T-helper 22 cell (primary cell): Measurements from ENCODE around the gene NAV2.
"Not testable (repeated sequence)": the region's sequence is repeated elsewhere in the genome, so short reads cannot be mapped to it uniquely, and the experiment has no call there.

Source experiments
- DNase-seq: peaks from one replicate; pipeline ENCODE4 v3.0.0-alpha.2; 2020; ENCODE audit warnings: low read depth

Gene NAV2

GRCh38 chr11:20005747-20006146, 293.1 kb downstream of the NAV2 start:
- no peak for DNase-seq

GRCh38 chr11:20006618-20007017, 294.0 kb downstream of the NAV2 start:
- not testable (repeated sequence) for DNase-seq

DNA sequence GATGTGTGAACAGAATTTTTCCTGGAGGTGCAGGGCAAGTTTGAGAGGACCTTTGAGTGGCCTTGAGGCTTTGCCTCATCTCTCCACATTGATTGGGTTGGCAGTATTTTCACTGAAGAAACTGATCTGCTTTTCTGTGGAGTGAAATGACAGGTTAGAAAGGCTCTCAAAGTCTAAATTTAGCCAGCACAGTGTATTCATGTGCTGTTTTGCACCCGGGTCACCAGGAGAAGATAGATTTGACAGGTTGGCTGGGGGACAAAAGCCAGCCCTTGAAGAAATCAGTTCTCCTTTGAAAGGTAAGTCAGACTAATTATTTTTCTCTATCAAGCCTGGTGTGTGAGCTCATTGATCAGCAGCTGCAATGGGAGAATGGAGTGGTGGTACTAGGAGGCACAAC, 294.7 kb downstream of the NAV2 start:
- DNase-seq = no peak

- no peak for DNase-seq
These were observed 295.7 kb downstream of the NAV2 start for GRCh38 chr11:20008190-20008870.

DNA sequence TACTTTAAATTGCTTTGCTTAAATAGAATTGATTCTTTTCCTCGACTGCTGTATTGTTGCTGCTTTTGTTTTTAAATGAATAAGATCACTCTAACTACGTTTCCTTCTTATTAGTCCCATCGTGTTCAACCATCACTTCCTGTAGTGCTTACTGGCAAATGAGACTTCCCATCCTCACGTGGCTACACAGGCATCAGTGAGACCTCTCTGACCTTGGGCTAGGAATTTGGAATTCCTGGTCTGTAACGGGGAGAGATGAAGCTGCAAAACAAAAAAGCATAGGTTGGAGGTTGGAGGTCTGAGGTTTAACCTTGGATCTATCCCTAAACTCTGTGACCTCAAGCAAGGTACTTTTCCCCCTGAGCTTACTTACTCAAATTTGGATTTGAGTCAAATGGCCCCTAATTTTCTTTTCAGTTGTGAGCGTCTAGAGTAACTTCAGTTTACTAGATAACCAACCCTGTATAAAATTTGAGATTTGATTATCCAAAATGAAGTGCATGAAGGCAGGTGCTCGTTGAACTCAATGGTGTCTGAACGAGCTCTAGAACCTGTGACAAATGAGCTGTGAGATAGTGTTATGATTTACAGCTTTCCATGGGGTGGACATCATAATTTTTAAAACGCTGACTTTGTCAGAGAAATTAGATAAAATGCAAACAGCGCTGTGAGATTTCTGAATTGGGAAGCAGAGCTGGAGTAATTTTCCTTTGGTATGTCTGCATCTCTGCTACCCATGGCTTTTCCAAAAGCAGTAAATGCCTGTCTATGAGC, 296.4 kb downstream of the NAV2 start:
- DNase-seq = no peak

GRCh38 chr11:20010156-20010850, 297.7 kb downstream of the NAV2 start:
- no peak for DNase-seq

DNA sequence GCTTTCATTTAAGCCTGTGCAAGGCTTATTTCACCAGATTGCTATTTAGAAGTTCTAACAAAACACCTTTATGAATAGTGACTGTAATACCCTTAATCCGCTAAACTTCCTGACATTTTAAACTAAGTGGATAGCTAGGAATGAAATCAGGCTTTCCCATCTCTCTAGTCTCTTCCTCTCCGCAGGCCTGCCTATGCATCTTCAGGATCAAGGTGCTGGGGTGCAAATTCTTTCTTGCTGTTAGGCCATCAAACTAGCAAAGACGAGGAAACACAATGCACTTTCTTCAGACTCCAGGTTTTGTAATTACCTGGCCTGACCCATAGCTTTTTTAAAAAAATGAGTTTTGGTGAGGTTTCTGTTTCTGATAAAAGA, 298.2 kb downstream of the NAV2 start:
- DNase-seq = no peak

GRCh38 chr11:20011307-20011951, 298.8 kb downstream of the NAV2 start:
- DNase-seq = no peak

GRCh38 chr11:20013346-20014066, 300.9 kb downstream of the NAV2 start:
- DNase-seq = no peak

DNA sequence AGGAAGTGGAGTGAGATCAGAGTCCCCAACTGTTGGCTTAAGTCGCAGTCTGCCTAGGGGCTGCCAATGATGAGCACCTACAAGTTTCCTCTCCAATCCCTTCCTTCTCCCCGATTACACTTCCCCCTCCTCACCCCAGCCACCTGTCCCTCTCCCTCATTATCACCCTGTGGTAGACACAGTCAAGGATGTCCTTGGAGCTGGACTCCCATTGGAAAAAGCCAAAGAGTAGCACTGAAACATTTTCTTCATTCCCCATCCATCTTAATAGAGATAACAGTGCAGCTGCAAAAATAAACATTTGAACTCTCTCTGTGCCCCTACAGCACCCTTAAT, 301.4 kb downstream of the NAV2 start:
- no peak for DNase-seq

DNA sequence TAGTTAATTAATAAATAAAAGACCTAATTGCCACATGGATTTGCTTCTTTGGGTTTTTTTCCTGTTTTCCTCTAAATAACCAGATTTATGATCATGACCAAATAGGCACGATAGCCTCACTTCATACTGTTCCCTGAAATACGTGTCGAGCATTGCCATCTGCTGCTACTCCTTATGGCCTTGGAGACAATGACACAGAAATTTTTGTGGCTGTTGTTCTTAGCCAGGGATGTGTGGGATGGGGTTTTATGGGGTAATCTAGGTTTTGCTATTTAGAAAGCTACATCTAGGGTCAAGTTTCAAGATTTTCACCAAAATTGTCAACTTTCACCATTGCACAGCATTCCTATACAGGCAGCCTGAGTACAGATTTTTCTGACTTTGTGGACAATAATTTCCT, 302.5 kb downstream of the NAV2 start:
- no peak for DNase-seq

DNA sequence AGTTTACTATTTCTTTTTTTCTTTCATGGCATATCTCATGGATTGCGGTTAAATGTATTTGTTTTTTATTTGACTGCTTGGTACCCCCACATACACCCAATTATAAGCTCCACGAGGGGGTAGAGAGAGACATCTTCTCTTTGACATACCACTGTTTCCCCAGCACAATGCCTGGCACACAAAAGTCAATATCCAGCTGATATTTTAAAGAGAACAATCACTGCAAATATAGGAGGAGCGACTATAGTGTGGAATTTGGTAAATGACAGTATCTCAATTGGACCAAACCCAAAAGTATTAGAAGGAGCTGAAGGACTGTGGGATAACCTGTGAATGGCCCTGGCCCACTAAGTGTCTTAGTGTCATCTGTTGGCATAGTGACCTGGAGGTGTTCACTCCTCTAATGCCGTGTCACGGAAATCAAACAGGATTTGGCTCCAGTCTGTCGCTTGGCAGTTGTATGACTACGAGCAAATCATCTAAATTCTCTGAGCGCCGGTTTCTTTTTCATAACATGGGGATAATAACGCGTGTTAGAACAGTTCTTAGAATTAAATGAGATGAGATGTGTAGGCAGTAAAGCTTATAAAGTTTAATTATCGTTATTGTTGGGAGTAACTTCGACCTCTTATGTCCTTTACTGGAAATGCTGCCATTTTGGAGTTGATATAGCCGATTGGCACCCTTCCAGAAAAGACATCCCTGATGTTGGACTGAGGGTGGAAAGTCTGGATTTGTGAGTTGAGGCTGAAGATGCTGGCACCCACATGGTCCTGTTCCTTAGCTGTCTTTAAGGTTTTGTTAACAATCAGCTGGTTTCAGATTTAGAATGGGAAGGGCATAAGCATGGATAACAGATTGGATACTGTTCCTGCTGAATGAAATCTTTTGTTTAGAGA, 303.1 kb downstream of the NAV2 start:
- DNase-seq = no peak

DNA sequence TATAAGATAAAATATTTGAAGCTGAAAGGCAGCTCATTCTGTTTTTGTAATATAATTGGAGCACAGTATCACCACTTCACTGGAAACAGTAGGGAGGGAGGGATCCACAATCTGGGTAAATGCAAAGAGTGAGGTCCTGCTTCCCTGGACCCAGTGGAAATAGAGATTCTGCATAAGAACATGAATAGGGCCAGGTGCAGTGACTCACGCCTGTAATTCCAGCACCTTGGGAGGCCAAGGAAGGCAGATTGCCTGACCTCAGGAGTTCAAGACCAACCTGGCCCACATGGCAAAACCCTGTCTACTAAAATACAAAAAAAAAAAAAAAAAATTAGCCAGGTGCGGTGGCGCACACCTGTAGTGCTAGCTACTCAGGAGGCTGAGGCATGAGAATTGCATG, 303.9 kb downstream of the NAV2 start:
- DNase-seq = no peak

DNA sequence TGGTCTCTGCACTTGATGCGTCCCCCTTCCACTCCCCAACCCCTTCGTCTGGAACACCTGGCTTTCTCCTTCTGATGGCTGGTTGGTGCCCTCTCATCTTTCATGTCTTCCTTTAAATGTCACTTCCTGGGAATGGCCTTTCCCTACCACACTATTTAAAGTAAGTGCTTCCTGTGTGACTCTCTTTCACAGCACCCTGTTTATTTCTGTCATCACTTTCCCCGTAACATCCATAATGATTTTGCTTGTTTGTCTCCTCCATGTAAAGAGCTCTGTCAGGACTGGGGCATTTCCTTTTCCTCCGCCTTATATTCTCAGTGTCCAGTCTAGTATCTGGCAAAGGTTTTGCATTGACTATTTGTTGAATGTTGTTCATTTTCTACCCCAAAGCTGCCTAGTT, 304.7 kb downstream of the NAV2 start:
- DNase-seq = no peak

DNA sequence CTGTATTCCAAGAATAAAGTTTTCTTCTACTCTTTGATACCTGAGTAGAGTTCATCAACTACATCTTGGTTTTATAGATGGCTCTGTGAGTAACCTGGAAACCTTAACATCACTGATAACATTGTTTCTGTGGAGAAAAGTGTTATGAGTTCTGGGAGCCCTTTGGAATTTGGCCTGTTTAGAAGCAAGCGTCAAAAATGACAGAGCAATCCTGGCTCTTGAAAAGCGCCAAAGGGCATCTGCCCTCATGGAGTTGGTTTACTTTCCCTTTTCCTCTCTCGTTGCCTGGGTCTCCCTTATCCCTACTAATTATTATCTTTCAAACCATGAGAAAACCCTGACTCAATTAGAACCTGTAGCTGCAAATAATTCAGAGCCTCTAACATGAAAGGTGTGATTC, 307.6 kb downstream of the NAV2 start:
- DNase-seq = no peak

DNA sequence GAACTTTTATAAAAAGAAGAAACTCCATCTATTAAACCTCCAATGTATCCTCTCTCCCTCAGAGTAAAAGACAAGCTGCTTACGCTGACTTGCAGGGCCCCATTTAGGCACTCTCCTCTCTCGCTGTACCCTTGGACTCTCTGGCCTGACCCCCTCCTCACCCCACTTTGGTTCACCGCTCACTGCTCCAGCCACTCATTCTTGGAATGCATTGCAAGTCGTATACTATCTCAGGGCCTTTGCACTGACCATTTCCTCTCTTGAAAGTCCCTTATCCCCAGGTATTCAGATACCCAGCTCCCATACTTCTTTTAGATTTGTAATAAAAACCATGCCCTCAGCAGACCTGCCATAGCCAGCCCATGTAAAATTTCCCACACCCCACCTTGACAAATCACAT, 308.1 kb downstream of the NAV2 start:
- no peak for DNase-seq

- DNase-seq = no peak
These were observed 308.6 kb downstream of the NAV2 start for GRCh38 chr11:20021212-20021611.

DNA sequence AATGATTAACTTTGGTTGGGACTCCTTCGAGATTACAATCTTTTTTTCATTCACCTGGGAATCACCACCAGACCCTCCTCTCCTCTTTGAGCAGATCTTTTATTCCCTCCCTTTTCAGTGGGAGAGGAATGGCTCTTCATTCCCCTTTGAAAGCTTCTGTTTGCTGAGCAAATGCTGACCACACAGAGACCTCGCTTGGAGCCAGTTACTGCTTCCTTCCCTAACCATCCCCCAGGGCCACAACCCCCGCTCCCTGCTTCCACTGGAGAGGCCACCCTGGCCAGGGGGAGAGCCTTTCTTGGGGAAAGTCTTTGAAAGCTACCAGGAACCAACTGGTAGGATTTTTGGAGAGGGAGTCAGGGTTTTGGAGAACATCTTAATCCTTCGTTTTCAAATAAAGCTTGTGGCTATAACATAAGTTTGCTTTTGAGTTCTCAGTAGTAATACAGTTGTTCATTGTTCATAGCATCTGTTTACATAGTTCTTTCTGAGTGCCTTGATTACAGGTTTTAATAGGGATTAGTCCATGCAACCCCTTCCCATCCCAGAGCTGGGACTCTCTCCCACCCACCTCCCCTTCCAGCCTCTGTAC, 309.2 kb downstream of the NAV2 start:
- DNase-seq = no peak

- no peak for DNase-seq
These were observed 309.9 kb downstream of the NAV2 start for GRCh38 chr11:20022363-20023081.

- no peak for DNase-seq
These were observed 310.4 kb downstream of the NAV2 start for GRCh38 chr11:20023082-20023426.
